Astrocyte of the cerebellum (primary cell): ENCODE results near the gene SAMSN1.

Experiments used
- DNase-seq: peaks from one replicate; pipeline ENCODE4 v3.0.0-alpha.2; 2011; ENCODE audit warnings: low read depth
- H3K4me3 ChIP-seq: 2 replicates; pipeline ENCODE4 v1.5.1; 2011; ENCODE audit warnings: mild to moderate bottlenecking, low read depth, low read length, moderate library complexity
- CTCF ChIP-seq: IDR thresholded peaks from 2 replicates; pipeline ENCODE4 v1.5.1; 2012; ENCODE audit warnings: low read length, low read depth, moderate library complexity, mild to moderate bottlenecking; ENCODE audit errors: missing control alignments
- in situ Hi-C: cut with HindIII; loops from 2 replicates; pipeline ENCODE4 v1.10.0; 2017; ENCODE audit warnings: low sequenced_read_pairs

The SAMSN1 gene

DNA sequence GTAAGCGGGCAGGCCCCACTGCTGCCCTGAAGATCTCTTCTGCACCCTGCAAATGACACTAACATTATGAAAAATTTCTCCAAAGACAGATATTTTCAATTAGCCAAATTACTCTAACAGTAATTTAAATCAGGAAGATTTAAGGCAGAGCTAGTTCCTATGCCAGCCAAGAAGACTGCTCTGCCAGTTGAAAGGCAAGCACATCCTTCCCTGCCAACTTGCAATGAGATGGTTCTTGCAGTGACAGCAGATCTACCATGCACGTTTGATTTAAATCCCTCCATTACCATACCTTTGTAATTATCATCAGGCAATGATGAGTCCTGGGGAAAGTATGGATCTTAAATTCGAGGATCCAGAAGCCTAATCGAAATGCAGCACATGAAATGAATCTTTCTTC, 76.5 kb downstream of the SAMSN1 start:
- TF ChIP-seq CTCF = no peak
- no peak overlapping the region for H3K4me3 ChIP-seq
- no peak for DNase-seq
- in situ Hi-C loops = no loop called here

- no peak for TF ChIP-seq CTCF
- no peak overlapping the region for H3K4me3 ChIP-seq
- in situ Hi-C loops = no loop called here
- DNase-seq = no peak
Measured at GRCh38 chr21:14466715-14467114, 79.4 kb downstream of the SAMSN1 start.

DNA sequence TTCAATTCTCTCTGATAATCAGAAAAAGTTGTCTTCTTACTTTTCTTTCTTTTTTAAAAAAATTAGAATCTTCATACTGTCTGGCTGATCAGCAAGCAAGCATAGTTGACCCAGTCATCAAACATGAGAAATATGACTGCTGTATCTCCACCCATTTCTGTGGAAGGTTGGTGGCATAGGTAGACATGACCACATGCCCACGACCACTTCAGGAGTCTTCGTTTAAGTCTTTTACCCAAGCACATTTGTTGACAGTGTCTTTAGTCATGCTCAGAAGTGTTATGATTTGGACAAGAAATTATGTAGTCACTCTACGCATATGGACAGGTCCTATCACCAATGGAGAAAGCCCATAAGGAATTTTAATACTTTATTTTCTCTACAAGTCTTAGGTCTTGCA, 88.4 kb downstream of the SAMSN1 start:
- H3K4me3 ChIP-seq = no peak overlapping the region
- no peak for TF ChIP-seq CTCF
- in situ Hi-C loops = no loop called here
- DNase-seq = no peak

- H3K4me3 ChIP-seq = no peak overlapping the region
- in situ Hi-C loops = no loop called here
- no peak for DNase-seq
- no peak for TF ChIP-seq CTCF
Measured at GRCh38 chr21:14456911-14457310, 89.2 kb downstream of the SAMSN1 start.

DNA sequence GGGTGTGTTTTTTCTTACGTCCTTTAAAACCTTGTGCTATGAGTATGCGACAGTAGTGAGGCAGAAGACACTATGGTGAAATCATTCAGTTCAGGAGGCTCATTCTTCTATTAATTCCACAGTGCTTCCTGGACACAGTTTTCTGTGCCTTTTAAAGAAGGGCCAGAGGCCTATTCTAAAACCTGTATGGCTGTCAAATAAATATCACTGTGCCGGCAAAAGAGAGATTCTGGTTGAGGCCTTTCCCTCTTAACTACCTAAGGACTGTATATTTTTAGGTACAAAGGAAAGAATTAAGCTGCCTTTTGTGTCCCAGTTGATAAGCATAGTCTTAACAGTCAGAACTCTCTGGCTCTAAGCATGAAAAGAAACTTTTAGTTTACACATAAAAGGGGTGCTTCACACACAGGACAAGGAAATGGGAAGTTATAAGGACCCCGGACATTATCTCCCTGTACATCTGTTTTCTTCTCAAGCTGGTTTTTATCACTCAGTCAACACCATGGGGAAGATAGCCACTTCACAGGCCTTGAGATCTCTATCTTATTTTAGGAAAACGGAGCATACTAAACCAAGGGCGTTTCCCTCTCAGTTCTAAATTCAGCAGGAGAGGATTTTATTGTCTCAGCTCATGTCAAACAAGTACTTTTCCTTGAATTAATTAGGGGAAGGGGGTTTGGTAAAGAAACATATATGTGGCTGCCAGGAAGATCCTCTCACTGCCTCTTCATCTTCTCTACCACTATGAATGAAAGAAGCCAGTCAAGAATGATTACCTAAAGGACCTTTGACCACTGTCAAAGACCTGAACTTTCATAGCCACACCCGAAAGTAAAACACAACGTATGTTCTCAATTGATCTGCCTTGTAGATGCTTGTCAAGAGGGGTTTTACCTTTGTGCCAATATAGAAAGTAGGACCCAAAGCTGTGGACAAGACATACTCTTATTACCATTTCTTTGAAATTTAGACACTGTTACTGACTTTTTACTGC, 91.8 kb downstream of the SAMSN1 start:
- no peak for TF ChIP-seq CTCF
- H3K4me3 ChIP-seq = no peak overlapping the region
- DNase-seq = no peak
- in situ Hi-C loops = no loop called here

- TF ChIP-seq CTCF = no peak
- H3K4me3 ChIP-seq = no peak overlapping the region
- in situ Hi-C loops = no loop called here
- no peak for DNase-seq
Measured at GRCh38 chr21:14453339-14454015, 92.6 kb downstream of the SAMSN1 start.
